ENCODE measurements around the gene WDR4. TPM values are rescaled to one million over a fixed set of nuclear protein-coding genes. Genes with fewer than 3 reads are reported as not detected.
"Not testable (repeated sequence)": the region's sequence is repeated elsewhere in the genome, so short reads cannot be mapped to it uniquely, and the experiment has no call there.

Gene WDR4, protein sequence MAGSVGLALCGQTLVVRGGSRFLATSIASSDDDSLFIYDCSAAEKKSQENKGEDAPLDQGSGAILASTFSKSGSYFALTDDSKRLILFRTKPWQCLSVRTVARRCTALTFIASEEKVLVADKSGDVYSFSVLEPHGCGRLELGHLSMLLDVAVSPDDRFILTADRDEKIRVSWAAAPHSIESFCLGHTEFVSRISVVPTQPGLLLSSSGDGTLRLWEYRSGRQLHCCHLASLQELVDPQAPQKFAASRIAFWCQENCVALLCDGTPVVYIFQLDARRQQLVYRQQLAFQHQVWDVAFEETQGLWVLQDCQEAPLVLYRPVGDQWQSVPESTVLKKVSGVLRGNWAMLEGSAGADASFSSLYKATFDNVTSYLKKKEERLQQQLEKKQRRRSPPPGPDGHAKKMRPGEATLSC
- 10 to 100 TPM; 34.0 to 46.5 TPM for total RNA-seq

- Mint-ChIP-seq H3K4me3 (peak within 1 kb of the TSS; percentile 92), H3K27ac (peak within 1 kb of the TSS; percentile 99), H3K27me3 (no peaks in the 10 kb centered on the region), H3K4me1 (peaks cover 17% of the 10 kb centered on the region), H3K9me3 (ENCODE audit: low read depth) (no peaks in the 10 kb centered on the region), H3K36me3 (ENCODE audit: low read depth) (peaks cover 30% of the 10 kb centered on the region)
- POLR2A ChIA-PET, result interaction anchor here (0.7 to 1.5 kb wide), 3 partner anchors 14 to 289 kb away, joined by 3 to 4 read pairs (median 3); partner anchors contain the start of genes NDUFV3 and PKNOX1
- DNase-seq, result peak; percentile 99
- CTCF ChIA-PET, result interaction anchor here (0.8 kb wide), 1 partner anchor 227 kb away, joined by 3 read pairs; no protein-coding TSS in a partner anchor
- intact Hi-C loops (cut with DNase I, micrococcal nuclease), result loop anchor here (1.0 to 5.0 kb wide), 8 partner anchors 14 to 1134 kb away; partner anchors contain the start of genes NDUFV3 (in 2 of the 2), HSF2BP (in 1 of the 2), PKNOX1 (in 1 of the 2) and RRP1 (in 1 of the 2)
- ATAC-seq, result peak; percentile 93
Measured at GRCh38 chr21:42878993-42879787, at the start of gene WDR4. TSS of gene WDR4 (minus strand) at chr21:42879539. CDS start at chr21:42879495, 44 bp downstream.

GRCh38 chr21:42927474-42928200, 48.3 kb upstream of the WDR4 start:
- ATAC-seq; POLR2A ChIA-PET; H3K36me3 Mint-ChIP-seq (ENCODE audit: low read depth); H3K4me3 Mint-ChIP-seq; H3K9me3 Mint-ChIP-seq (ENCODE audit: low read depth); intact Hi-C loops (cut with DNase I, micrococcal nuclease); H3K27ac Mint-ChIP-seq; DNase-seq; H3K27me3 Mint-ChIP-seq: not testable (repeated sequence)
- CTCF ChIA-PET, result interaction anchor here (0.6 to 1.7 kb wide), 2 partner anchors 10 to 50 kb away, joined by 3 to 4 read pairs; no protein-coding TSS in a partner anchor
- H3K4me1 Mint-ChIP-seq, result peaks cover 24% of the 10 kb centered on the region

- Mint-ChIP-seq H3K27me3 (no peaks in the 10 kb centered on the region), H3K27ac (peak within 1 kb of the TSS; percentile 79), H3K4me3 (peak within 1 kb of the TSS; percentile 52), H3K9me3 (ENCODE audit: low read depth) (no peaks in the 10 kb centered on the region), H3K36me3 (ENCODE audit: low read depth) (no peaks in the 10 kb centered on the region), H3K4me1 (peaks cover 24% of the 10 kb centered on the region)
- DNase-seq (peak; percentile 43), ATAC-seq (peak; percentile 21)
- POLR2A ChIA-PET, result no interaction called here
- intact Hi-C loops (cut with DNase I, micrococcal nuclease), result loop anchor here in 1 of 2 experiments (2.0 kb wide), 1 partner anchor 719 kb away; no protein-coding TSS in a partner anchor
- CTCF ChIA-PET, result no interaction called here
Measured at GRCh38 chr21:42925114-42925926, 46.0 kb upstream of the WDR4 start, which contains the start of gene ERVH48-1. TSS of gene ERVH48-1 (minus strand) at chr21:42925630. CDS start at chr21:42919006, 6,624 bp downstream.

DNA sequence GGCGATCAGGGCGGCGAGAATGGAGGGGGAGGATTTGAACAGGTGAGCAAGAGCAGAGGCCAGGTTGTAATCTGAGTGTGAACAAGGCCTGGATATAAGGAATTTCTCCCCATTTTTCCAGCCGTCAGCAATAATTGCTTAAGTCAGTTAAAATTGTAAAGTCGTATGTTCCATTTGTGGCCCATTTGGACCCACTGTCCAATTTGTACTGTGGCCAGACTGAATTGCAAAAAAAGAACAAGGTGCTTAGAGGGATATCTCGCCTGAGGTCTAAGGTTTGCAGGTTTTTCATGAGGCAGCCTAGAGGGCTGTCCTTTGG, 45.1 kb upstream of the WDR4 start:
- intact Hi-C loops (cut with DNase I, micrococcal nuclease), result loop anchor here (1.0 to 5.0 kb wide), 5 partner anchors 31 to 723 kb away; partner anchors contain the start of genes PKNOX1 (in 2 of the 2) and NDUFV3 (in 1 of the 2)
- H3K36me3 Mint-ChIP-seq (ENCODE audit: low read depth), result no peaks in the 10 kb centered on the region

DNA sequence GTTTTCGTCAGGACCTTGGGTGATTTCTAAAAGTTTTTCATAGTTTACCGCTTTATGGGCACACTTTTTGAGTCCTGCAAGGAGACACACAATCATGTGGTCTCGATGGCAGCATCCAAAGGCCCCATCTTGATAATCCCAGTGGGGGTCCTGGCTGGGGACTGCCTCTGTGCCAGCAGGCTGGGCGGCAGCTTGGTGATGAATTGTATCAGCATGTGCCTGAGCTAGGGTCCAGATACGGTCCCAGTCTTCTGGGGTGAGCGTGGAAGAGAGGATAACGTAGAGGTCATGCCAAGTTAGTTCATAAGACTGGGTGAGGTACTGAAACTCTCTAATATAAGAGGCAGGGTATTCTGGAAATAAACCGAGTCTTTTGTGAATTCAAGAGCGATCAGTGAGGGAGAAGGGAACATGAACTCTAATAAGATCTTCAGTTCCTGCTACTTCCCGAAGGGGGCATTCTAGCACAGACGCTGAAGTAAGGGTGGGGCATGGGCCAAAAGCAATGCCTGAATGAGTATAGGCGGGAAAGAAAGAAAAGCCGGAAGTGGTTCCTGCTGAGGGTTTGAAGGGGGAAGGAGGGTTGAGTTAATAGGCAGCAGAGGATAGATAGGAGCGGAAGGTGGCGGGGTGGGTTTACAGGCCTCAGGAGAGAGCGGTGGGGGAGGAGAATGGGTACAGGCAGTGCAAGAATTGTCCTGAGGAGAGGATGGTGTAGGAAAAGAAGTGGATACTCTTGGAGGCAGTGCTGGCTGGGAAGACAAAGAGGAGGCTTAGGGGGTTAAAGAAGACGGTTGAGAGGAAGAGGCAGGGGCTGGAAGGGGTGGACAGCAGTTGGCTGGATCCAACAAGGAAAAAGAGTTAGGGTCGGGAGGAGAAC, 44.5 kb upstream of the WDR4 start:
- Mint-ChIP-seq H3K9me3 (ENCODE audit: low read depth) (no peaks in the 10 kb centered on the region), H3K27me3 (no peaks in the 10 kb centered on the region), H3K27ac (peak overlapping the region; percentile 79), H3K4me1 (peaks cover 24% of the 10 kb centered on the region), H3K4me3 (peak overlapping the region; percentile 52), H3K36me3 (ENCODE audit: low read depth) (no peaks in the 10 kb centered on the region)
- intact Hi-C loops (cut with DNase I, micrococcal nuclease), result loop anchor here (1.0 to 5.0 kb wide), 5 partner anchors 30 to 724 kb away; partner anchors contain the start of genes PKNOX1 (in 2 of the 2) and NDUFV3 (in 1 of the 2)
- ChIA-PET CTCF (interaction anchor here (0.6 to 0.7 kb wide), 5 partner anchors 17 to 775 kb away, joined by 3 read pairs; no protein-coding TSS in a partner anchor), POLR2A (no interaction called here)
- ATAC-seq (peak; percentile 99), DNase-seq (peak; percentile 87)

More for the DNA sequence above, 45.1 kb upstream of the WDR4 start:
- ChIA-PET POLR2A (no interaction called here), CTCF (no interaction called here)
- H3K4me3 Mint-ChIP-seq, result peak overlapping the region; percentile 52
- no peaks in the 10 kb centered on the region for H3K27me3 Mint-ChIP-seq
- peaks cover 24% of the 10 kb centered on the region for H3K4me1 Mint-ChIP-seq
- peak overlapping the region; percentile 79 for H3K27ac Mint-ChIP-seq
- H3K9me3 Mint-ChIP-seq (ENCODE audit: low read depth), result no peaks in the 10 kb centered on the region
- DNase-seq, result no peak
- peak; percentile 4 for ATAC-seq

GRCh38 chr21:42922918-42923317, 43.6 kb upstream of the WDR4 start:
- Mint-ChIP-seq H3K27me3 (no peaks in the 10 kb centered on the region), H3K4me1 (peaks cover 24% of the 10 kb centered on the region), H3K4me3 (no peak overlapping the region), H3K36me3 (ENCODE audit: low read depth) (no peaks in the 10 kb centered on the region), H3K9me3 (ENCODE audit: low read depth) (no peaks in the 10 kb centered on the region), H3K27ac (no peak overlapping the region)
- intact Hi-C loops (cut with DNase I, micrococcal nuclease), result loop anchor here in 1 of 2 experiments (5.0 kb wide), 2 partner anchors 49 to 724 kb away; partner anchors contain the start of gene PKNOX1
- DNase-seq (no peak), ATAC-seq (no peak)
- ChIA-PET POLR2A (no interaction called here), CTCF (interaction anchor here (0.7 kb wide), 3 partner anchors 18 to 385 kb away, joined by 3 read pairs; no protein-coding TSS in a partner anchor)

- POLR2A ChIA-PET, result no interaction called here
- Mint-ChIP-seq H3K9me3 (ENCODE audit: low read depth) (no peaks in the 10 kb centered on the region), H3K36me3 (ENCODE audit: low read depth) (no peaks in the 10 kb centered on the region), H3K27me3 (no peaks in the 10 kb centered on the region), H3K4me1 (peaks cover 24% of the 10 kb centered on the region), H3K4me3 (no peak overlapping the region), H3K27ac (no peak overlapping the region)
- CTCF ChIA-PET, result interaction anchor here (0.6 kb wide), 1 partner anchor 716 kb away, joined by 4 read pairs; no protein-coding TSS in a partner anchor
- ATAC-seq (no peak), DNase-seq (no peak)
- intact Hi-C loops (cut with DNase I, micrococcal nuclease), result loop anchor here in 1 of 2 experiments (5.0 kb wide), 2 partner anchors 50 to 725 kb away; partner anchors contain the start of gene PKNOX1
Measured at GRCh38 chr21:42921927-42922326, 42.6 kb upstream of the WDR4 start.

GRCh38 chr21:42918291-42918690, 39.0 kb upstream of the WDR4 start:
- H3K36me3 Mint-ChIP-seq (ENCODE audit: low read depth), result no peaks in the 10 kb centered on the region
- H3K4me3 Mint-ChIP-seq, result no peak overlapping the region
- no peak overlapping the region for H3K27ac Mint-ChIP-seq
- H3K9me3 Mint-ChIP-seq (ENCODE audit: low read depth), result no peaks in the 10 kb centered on the region
- no peak for ATAC-seq
- intact Hi-C loops (cut with DNase I, micrococcal nuclease), result no loop called here
- ChIA-PET CTCF (no interaction called here), POLR2A (no interaction called here)
- peaks cover 1% of the 10 kb centered on the region for H3K4me1 Mint-ChIP-seq
- no peaks in the 10 kb centered on the region for H3K27me3 Mint-ChIP-seq
- DNase-seq, result no peak

GRCh38 chr21:42913476-42913875, 34.1 kb upstream of the WDR4 start:
- H3K36me3 Mint-ChIP-seq (ENCODE audit: low read depth), result peaks cover 16% of the 10 kb centered on the region
- intact Hi-C loops (cut with DNase I, micrococcal nuclease), result loop anchor here in 1 of 2 experiments (5.0 kb wide), 1 partner anchor 34 kb away; no protein-coding TSS in a partner anchor
- DNase-seq, result no peak
- no peak overlapping the region for H3K4me3 Mint-ChIP-seq
- ATAC-seq, result no peak
- no peaks in the 10 kb centered on the region for H3K27me3 Mint-ChIP-seq
- H3K9me3 Mint-ChIP-seq (ENCODE audit: low read depth), result no peaks in the 10 kb centered on the region
- no peak overlapping the region for H3K27ac Mint-ChIP-seq
- no peaks in the 10 kb centered on the region for H3K4me1 Mint-ChIP-seq
- ChIA-PET POLR2A (no interaction called here), CTCF (no interaction called here)

All from activated CD4-positive, alpha-beta T cell treated with anti-CD3 and anti-CD28 coated beads for 36 hours (primary cell).